Neuron (in vitro differentiated cells): ENCODE data around the gene CNOT1.
A peak's percentile ranks its signal among the peaks of the same experiment; 100 is the strongest.
"Not testable (repeated sequence)": the region's sequence is repeated elsewhere in the genome, so short reads cannot be mapped to it uniquely, and the experiment has no call there.

ENCODE experiments used
- H2AFZ ChIP-seq: one replicate; pipeline ENCODE4 v1.6.1; 2013; ENCODE audit warnings: low read depth, mild to moderate bottlenecking, inconsistent platforms, low read length, moderate library complexity
- H3K27me3 ChIP-seq: one replicate; pipeline ENCODE4 v1.6.1; 2013; ENCODE audit warnings: low read length; ENCODE audit not compliant: insufficient read depth
- H3K36me3 ChIP-seq: one replicate; pipeline ENCODE4 v1.6.1; 2013; ENCODE audit warnings: low read length; ENCODE audit not compliant: insufficient read depth
- H3K4me1 ChIP-seq: one replicate; pipeline ENCODE4 v1.6.1; 2013; ENCODE audit warnings: low read length; ENCODE audit not compliant: insufficient read depth
- H3K4me3 ChIP-seq: 2 replicates; pipeline ENCODE4 v1.5.1; 2013; ENCODE audit warnings: mild to moderate bottlenecking, low read length, moderate library complexity
- H3K9me3 ChIP-seq: one replicate; pipeline ENCODE4 v1.6.1; 2013; ENCODE audit warnings: low read length

The CNOT1 gene

DNA sequence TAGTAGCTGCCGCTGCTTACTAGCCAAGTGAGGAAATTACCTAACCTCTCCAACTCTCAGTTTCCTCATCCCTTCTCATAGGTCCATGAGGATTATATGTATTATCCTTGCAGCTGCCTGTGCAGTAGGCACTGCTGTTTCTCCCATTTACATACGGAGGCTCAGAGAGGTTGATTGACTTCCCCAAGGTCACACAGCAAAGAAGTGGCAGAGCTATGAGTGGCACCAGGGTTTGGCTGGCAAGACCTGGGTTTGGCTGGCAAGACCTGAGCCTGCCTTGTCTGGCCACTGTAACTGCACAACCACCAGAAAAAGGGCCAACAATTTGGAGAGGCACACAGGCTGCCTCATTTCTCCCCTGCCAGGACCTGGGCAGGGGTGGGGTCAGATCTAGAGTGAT lies 132.2 kb downstream of the CNOT1 start:
- no peaks in the 10 kb centered on the region for H3K9me3 ChIP-seq
- no peak overlapping the region for H3K4me3 ChIP-seq
- peaks cover 59% of the 10 kb centered on the region for H3K4me1 ChIP-seq
- H3K27me3 ChIP-seq = no peaks in the 10 kb centered on the region
- no peaks in the 10 kb centered on the region for H3K36me3 ChIP-seq
- H2AFZ ChIP-seq = no peak overlapping the region

DNA sequence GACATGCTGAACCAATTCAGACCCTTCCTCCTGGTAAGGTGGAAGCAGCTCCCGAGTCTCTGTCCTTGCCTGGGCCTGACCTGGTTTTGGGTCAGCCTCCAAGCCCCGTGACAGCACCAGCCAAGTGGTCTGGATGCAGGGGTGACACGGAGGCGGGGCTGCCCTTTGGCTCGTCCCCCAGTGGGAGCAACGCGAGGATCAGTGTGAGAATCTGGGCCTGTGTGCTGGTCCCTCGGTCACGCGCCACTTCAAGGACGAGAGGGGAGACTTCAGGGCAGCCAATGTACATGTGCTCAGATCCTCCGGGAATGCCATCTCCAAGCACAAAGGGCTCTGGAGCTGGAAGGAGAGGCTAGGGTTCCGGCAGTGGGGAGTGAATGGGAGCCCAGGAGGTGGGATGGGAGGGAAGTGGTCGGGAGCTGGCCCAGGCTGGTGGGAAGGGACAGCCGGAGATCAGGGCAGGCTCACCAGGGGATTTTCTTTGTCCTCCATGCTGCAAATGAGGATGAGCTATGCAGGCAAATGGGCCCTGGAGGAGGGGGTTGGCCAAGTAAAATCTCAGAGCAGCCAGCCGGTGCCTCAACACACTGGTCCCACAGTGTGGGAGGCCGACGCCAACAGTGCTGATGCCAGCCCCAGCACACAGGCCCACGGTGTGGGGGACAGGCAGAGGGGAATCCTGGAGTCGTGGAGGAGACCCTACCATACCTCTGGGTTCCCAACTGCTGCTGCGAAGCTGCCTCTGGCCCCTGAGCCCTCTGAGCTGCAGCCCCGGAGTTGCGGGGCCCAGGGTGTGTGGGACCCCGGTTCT lies 133.9 kb downstream of the CNOT1 start:
- Histone ChIP-seq H3K9me3 (no peaks in the 10 kb centered on the region), H3K4me1 (peaks cover 52% of the 10 kb centered on the region), H3K4me3 (peak overlapping the region; percentile 46)

DNA sequence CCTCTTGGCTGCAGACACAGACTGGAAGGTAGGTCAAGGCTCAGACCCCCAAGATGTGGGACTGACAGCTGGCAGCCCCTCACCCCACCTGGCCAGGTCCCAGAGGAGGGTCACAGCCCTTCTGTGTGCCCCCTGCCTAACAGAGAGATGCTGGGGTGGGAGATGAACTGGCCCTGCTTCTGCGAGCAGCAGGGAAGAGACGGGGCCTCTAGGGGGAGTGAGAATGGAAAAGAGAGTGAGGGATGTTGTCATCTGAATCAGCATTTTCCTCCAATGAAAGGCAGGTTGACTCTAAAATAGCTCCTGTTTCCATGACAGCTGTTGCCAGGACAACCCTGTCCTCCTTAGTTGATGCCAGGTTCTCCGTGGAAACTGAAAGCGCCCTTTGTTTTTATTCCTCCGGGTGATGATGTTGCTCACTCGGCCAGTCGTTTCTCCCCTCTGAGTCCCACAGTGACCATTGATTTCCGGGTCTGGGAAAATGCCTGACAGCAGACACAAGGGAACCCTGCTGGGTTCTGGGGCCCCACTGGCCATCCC lies 134.6 kb downstream of the CNOT1 start:
- Histone ChIP-seq H3K4me1 (peaks cover 51% of the 10 kb centered on the region), H3K36me3 (no peaks in the 10 kb centered on the region), H2AFZ (no peak overlapping the region), H3K9me3 (no peaks in the 10 kb centered on the region), H3K4me3 (peak overlapping the region; percentile 46), H3K27me3 (no peaks in the 10 kb centered on the region)

More for the DNA sequence above, 133.9 kb downstream of the CNOT1 start:
- H3K27me3 ChIP-seq = no peaks in the 10 kb centered on the region
- peak overlapping the region; percentile 29 for H2AFZ ChIP-seq
- no peaks in the 10 kb centered on the region for H3K36me3 ChIP-seq

DNA sequence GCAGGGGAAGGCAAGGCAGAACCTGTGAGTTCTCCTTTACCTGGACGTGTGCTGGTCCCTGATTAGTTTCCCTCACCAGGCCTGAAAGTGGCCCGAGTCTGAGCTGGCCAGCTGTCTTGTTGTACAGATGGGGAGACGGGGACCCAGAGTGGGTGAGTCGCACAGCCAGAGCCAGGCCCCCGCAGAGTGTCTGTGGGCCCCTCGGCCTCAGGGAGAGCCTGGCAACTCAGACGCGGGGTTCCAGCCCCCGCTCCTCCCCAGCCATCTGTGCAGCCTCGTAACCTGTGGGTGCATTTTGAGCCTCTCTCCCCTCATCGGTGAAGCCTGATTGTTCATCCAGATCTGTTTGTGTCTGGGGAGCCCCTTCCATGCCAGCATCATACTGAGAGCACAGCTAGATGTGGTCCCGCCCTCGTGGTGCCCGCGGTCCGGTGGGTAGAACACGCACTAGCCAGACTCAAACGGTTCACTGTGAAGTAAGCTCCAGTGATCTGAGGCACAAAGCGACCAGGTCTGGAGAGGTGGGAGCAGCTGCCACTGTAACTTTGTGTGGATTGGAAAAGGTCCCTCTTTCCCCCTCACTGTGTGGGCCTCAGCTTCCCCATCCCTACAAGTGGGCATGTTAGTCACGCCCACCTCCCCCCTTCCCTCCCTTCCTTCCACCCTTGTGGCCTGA lies 135.7 kb downstream of the CNOT1 start:
- Histone ChIP-seq H2AFZ (no peak overlapping the region), H3K9me3 (no peaks in the 10 kb centered on the region), H3K27me3 (no peaks in the 10 kb centered on the region), H3K36me3 (no peaks in the 10 kb centered on the region), H3K4me1 (peaks cover 44% of the 10 kb centered on the region), H3K4me3 (no peak overlapping the region)

DNA sequence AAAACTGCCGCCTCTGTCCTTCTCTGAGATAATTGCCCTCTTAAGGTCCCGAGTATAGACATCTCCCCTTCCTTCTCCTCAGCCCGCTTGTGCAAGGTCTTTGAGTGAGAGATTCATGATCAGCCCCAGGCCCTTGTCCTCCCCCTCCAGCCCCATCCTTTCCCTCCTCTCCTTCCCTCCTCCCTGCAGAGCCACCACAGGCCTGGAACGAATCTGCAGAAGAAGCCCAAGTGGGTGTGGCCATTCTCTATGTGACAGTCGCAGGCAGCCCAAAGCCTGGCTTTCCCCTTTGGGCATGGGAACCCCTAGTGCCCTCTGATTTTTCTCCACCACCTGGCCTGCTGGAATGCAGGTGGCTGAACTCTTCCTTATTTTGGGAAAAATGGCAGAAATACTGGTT lies 136.9 kb downstream of the CNOT1 start:
- no peaks in the 10 kb centered on the region for H3K27me3 ChIP-seq
- no peaks in the 10 kb centered on the region for H3K36me3 ChIP-seq
- H2AFZ ChIP-seq = no peak overlapping the region
- H3K4me1 ChIP-seq = peaks cover 44% of the 10 kb centered on the region
- H3K4me3 ChIP-seq = no peak overlapping the region
- no peaks in the 10 kb centered on the region for H3K9me3 ChIP-seq

DNA sequence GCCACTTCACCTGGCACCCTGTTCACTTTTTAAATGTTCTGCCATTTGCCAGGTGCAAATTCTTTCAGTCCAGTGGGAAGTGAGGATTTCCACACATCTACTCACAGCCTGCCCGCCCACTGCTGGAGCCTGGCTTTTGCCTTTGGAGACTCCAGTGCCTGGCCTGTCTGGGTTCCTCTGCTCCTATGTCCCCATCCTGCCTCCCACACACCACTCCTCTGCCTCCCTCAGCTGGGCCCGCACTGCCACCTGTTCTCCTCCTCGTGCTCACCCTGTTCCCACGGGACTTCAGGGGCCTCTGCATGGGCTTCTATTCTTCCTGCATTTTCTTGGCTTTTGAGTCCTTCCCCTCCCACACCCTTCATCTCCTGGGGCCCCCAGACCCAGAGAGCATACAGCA lies 137.6 kb downstream of the CNOT1 start:
- Histone ChIP-seq H3K9me3 (no peaks in the 10 kb centered on the region), H2AFZ (no peak overlapping the region), H3K4me3 (no peak overlapping the region), H3K36me3 (no peaks in the 10 kb centered on the region), H3K27me3 (no peaks in the 10 kb centered on the region), H3K4me1 (peaks cover 44% of the 10 kb centered on the region)

DNA sequence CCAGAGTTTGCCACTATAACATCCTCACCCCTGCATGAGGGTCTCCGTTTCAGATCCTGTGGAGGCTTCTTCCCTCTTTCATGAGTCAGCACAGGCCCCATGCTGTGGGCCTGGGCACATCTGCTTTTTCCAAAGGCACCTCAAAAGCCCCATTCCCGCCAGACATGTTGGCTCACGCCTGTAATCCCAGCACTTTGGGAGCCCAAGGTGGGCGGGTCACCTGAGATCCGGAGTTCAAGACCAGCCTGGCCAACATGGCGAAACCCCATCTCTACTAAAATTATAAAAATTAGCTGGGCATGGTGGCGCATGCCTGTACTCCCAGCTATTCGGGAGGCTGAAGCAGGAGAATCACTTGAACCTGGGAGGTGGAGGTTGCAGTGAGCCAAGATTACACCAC lies 139.1 kb downstream of the CNOT1 start:
- not testable (repeated sequence) for H3K9me3 ChIP-seq, H3K36me3 ChIP-seq, H2AFZ ChIP-seq, H3K4me3 ChIP-seq, H3K27me3 ChIP-seq
- peaks cover 36% of the 10 kb centered on the region for H3K4me1 ChIP-seq

DNA sequence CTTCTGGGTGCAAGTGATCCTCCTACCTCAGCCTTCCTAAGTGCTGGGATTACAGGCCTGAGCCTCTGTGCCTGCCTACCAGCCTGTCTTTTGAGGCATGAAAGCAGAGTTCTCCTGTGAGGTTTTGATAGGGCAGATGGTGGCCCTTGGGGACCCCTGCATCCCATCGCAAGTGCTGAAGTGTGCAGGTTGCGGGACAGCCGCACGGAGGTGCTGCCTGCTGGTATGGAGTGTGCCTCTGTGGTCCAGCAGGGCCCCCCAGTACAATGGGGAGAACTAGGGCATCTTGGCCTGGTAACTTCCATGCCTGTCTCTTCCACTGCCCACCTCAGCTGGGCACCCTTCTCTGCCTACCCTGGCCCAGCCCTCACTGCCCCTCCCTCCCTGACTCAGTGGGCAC lies 139.6 kb downstream of the CNOT1 start:
- H3K9me3 ChIP-seq = no peaks in the 10 kb centered on the region
- H3K36me3 ChIP-seq = no peaks in the 10 kb centered on the region
- H3K27me3 ChIP-seq = no peaks in the 10 kb centered on the region

DNA sequence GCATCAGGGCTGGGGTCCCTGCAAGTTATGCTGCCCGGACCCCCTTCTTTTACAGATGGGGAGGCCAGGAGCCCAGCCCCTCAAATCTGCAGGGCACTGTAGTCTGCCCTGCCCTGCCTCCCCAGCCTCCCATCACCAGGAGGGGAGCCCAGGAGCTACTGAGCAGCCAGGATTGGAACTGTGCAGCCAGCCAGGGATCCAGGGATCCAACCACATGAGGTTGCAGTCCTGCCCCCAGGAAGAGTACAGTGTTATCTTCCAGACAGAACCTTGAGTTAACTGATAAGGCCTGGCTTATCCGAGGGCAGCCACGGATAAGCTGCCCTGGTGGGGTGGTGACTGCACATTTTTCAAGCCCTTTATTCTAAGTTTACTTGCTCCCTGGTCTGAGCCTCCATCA lies 141.1 kb downstream of the CNOT1 start:
- H3K36me3 ChIP-seq = no peaks in the 10 kb centered on the region
- H3K4me1 ChIP-seq = peaks cover 26% of the 10 kb centered on the region
- no peak overlapping the region for H3K4me3 ChIP-seq
- no peak overlapping the region for H2AFZ ChIP-seq
- H3K9me3 ChIP-seq = no peaks in the 10 kb centered on the region
- no peaks in the 10 kb centered on the region for H3K27me3 ChIP-seq

More for the DNA sequence above, 139.6 kb downstream of the CNOT1 start:
- H3K4me3 ChIP-seq = no peak overlapping the region
- H2AFZ ChIP-seq = no peak overlapping the region
- H3K4me1 ChIP-seq = peaks cover 38% of the 10 kb centered on the region

DNA sequence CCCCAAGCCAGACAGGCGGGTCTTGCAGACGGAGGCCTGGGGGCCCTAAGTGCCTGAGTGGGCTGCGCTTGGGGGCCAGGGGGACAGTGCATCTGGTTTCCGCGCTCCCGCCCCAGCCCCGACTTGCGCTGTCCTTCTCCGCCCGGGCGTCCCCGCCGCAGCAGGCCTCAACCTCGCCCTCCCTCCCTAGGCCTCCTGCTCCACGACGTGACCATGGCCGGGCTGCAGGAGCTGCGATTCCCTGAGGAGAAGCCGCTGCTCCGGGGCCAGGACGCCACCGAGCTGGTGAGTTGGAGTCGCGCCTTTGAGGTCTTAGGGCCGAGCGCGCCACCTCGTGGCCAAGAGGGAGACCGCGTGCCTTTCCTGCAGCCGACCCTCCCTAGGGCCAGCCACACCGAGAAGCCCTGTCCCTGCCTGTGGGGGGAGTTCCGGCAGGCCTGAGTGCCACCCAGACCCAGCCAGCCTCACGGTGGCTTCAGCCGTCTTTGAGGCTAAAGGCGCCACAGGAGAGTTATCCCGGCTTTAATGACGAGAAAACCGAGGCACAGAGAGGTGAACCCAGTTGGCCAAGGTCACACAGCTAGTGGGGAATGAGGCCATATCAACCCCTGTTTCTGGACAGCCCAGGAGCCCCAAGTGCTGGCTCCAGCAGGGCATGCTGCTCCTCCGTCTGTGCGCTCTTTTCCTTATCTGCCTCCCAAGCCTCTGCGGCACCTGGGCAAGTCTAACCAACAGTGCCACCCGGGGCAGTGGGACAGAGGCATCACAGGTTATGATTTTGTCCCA lies 141.9 kb downstream of the CNOT1 start:
- H3K4me1 ChIP-seq = peaks cover 20% of the 10 kb centered on the region
- no peaks in the 10 kb centered on the region for H3K9me3 ChIP-seq
- H2AFZ ChIP-seq = no peak overlapping the region
- no peaks in the 10 kb centered on the region for H3K27me3 ChIP-seq
- no peak overlapping the region for H3K4me3 ChIP-seq
- H3K36me3 ChIP-seq = no peaks in the 10 kb centered on the region

DNA sequence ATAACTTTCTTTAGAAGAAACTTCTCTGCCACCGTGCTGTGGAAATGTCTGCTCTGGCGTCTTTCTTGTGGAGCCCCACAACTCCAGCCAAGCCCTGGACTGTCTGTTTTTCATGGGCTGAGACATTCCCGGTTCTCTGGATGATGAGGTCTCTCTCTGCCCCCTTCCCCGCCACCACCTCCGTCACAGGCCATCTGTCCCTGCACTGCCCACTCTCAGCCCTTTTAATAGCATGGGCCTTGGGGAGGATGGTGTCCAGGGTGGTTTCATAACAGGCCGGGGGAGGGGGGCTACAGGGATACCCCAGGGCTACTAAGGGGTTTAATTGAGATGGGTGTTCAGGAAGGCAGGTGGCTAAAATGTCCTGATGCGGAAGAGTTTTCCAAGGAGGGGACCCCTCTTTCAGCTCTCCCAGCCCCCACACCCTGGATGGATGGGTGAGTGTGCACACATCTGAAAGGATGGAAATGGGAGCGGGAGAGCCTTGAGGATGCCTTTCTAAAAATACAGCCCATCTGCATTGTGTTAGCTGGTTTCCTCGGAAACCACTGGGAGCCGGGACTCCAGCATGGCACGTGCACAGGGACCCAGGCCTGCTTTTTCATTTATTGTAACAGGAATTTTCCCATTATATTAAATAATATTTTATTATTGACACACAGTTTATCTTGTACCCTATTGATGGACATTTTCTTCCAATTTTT lies 144.3 kb downstream of the CNOT1 start:
- peaks cover 5% of the 10 kb centered on the region for H3K27me3 ChIP-seq
- no peaks in the 10 kb centered on the region for H3K9me3 ChIP-seq
- H3K4me1 ChIP-seq = peaks cover 12% of the 10 kb centered on the region
- H3K36me3 ChIP-seq = no peaks in the 10 kb centered on the region
- no peak overlapping the region for H3K4me3 ChIP-seq
- no peak overlapping the region for H2AFZ ChIP-seq

DNA sequence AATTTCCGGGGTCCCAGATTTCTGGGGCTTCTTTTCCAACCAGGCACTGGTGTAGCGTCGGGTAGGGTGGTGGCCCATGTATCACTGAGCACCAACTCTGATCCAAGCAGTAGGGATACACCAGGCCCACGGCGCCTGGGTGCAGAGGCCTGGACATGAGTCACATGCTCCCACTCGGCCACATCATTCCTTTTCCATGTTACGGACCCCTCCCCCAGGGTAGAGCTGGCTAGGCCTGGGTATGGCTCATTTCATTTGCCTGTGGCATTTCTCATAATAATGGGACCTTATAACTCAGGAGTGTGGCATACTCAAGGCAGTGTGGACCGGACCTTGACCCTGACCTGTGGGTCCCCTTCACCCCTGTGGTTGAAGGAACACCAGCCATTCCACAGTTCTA lies 147.7 kb downstream of the CNOT1 start:
- H3K9me3 ChIP-seq = no peaks in the 10 kb centered on the region
- peaks cover 12% of the 10 kb centered on the region for H3K4me1 ChIP-seq
- peaks cover 6% of the 10 kb centered on the region for H3K27me3 ChIP-seq
- no peak overlapping the region for H3K4me3 ChIP-seq
- no peak overlapping the region for H2AFZ ChIP-seq
- H3K36me3 ChIP-seq = no peaks in the 10 kb centered on the region
